SK-N-SH treated with all-trans-retinoic acid at 6 μM for 48 hours (cell line): ENCODE data around the gene ZNF491.

Source experiments
- ATAC-seq: fragments of 200-7000 bp; cut with Tn5 transposase; 3 replicates; pipeline ENCODE4 v1.9.1; 2020; ENCODE audit warnings: mild to moderate bottlenecking, moderate library complexity
- ARNTL ChIP-seq: fragments of 450-650 bp; formaldehyde crosslinking; IDR thresholded peaks from 2 replicates; pipeline ENCODE4 v1.5.0; 2020; ENCODE audit warnings: low read depth, mild to moderate bottlenecking, moderate library complexity, borderline replicate concordance
- BACH2 ChIP-seq: fragments of 250-450 bp; sonication (Bioruptor Pico); IDR thresholded peaks from 2 replicates; pipeline ENCODE4 v1.9.0; 2021; ENCODE audit warnings: mild to moderate bottlenecking, borderline replicate concordance
- CREB5 ChIP-seq: fragments of 250-450 bp; sonication (Bioruptor Pico); IDR thresholded peaks from 2 replicates; pipeline ENCODE4 v1.5.1; 2020; ENCODE audit warnings: low read depth, mild to moderate bottlenecking, moderate library complexity
- CSDC2 ChIP-seq: fragments of 250-450 bp; sonication (Bioruptor Pico); IDR thresholded peaks from 2 replicates; pipeline ENCODE4 v1.5.0; 2020; ENCODE audit warnings: mild to moderate bottlenecking, moderate library complexity
- CSRNP3 ChIP-seq: fragments of 250-450 bp; sonication (Bioruptor Pico); IDR thresholded peaks from 2 replicates; pipeline ENCODE4 v1.5.1; 2021; ENCODE audit warnings: mild to moderate bottlenecking, moderate library complexity
- ESRRG ChIP-seq: fragments of 250-450 bp; sonication (Bioruptor Pico); IDR thresholded peaks from 2 replicates; pipeline ENCODE4 v1.6.1; 2021; ENCODE audit warnings: mild to moderate bottlenecking
- GLIS3 ChIP-seq: fragments of 250-450 bp; sonication (Bioruptor Pico); IDR thresholded peaks from 2 replicates; pipeline ENCODE4 v1.5.0; 2020; ENCODE audit warnings: mild to moderate bottlenecking, moderate library complexity
- ISL1 ChIP-seq: fragments of 250-450 bp; sonication (Bioruptor Pico); IDR thresholded peaks from 2 replicates; pipeline ENCODE4 v2.1.2; 2022; ENCODE audit warnings: mild to moderate bottlenecking, moderate library complexity
- OSR1 ChIP-seq: fragments of 250-450 bp; sonication (Bioruptor Pico); IDR thresholded peaks from 2 replicates; pipeline ENCODE4 v1.8.0; 2022; ENCODE audit warnings: moderate library complexity, mild to moderate bottlenecking, inconsistent platforms
- POU6F1 ChIP-seq: fragments of 250-450 bp; sonication (Bioruptor Pico); IDR thresholded peaks from 2 replicates; pipeline ENCODE4 v1.8.0; 2021; ENCODE audit warnings: low read depth, mild to moderate bottlenecking, moderate library complexity, borderline replicate concordance
- PPARA ChIP-seq: fragments of 250-450 bp; sonication (Bioruptor Pico); IDR thresholded peaks from 2 replicates; pipeline ENCODE4 v1.5.0; 2020; ENCODE audit warnings: mild to moderate bottlenecking, borderline replicate concordance
- SNAI2 ChIP-seq: fragments of 250-450 bp; sonication (Bioruptor Pico); IDR thresholded peaks from 2 replicates; pipeline ENCODE4 v1.5.0; 2020; ENCODE audit warnings: mild to moderate bottlenecking, moderate library complexity
- TCF4 ChIP-seq: fragments of 250-450 bp; sonication (Bioruptor Pico); IDR thresholded peaks from 2 replicates; pipeline ENCODE4 v1.8.0; 2021; ENCODE audit warnings: mild to moderate bottlenecking, moderate library complexity, borderline replicate concordance
- TOX ChIP-seq: fragments of 250-450 bp; sonication (Bioruptor Pico); IDR thresholded peaks from 2 replicates; pipeline ENCODE4 v1.8.0; 2021; ENCODE audit warnings: mild to moderate bottlenecking, moderate library complexity, borderline replicate concordance
- ZC3H10 ChIP-seq: fragments of 250-450 bp; sonication (Bioruptor Pico); IDR thresholded peaks from 2 replicates; pipeline ENCODE4 v1.5.1; 2021; ENCODE audit warnings: mild to moderate bottlenecking, moderate library complexity
- ZFP3 ChIP-seq: fragments of 250-450 bp; sonication (Bioruptor Pico); IDR thresholded peaks from 2 replicates; pipeline ENCODE4 v1.5.0; 2020; ENCODE audit warnings: mild to moderate bottlenecking, moderate library complexity
- ZFP30 ChIP-seq: fragments of 450-650 bp; formaldehyde crosslinking; IDR thresholded peaks from 2 replicates; pipeline ENCODE4 v1.5.0; 2022; ENCODE audit warnings: mild to moderate bottlenecking, moderate library complexity
- ZNF565 ChIP-seq: fragments of 450-650 bp; formaldehyde crosslinking; conservative IDR thresholded peaks from 2 replicates; pipeline ENCODE4 v1.5.0; 2020; ENCODE audit warnings: low read depth, mild to moderate bottlenecking, moderate library complexity
- ZNF70 ChIP-seq: fragments of 450-650 bp; formaldehyde crosslinking; IDR thresholded peaks from 2 replicates; pipeline ENCODE4 v1.5.0; 2020; ENCODE audit warnings: mild to moderate bottlenecking, moderate library complexity
- TF ChIP-seq, protein P1 (sequence below): fragments of 250-450 bp; sonication (Bioruptor Pico); IDR thresholded peaks from 2 replicates; pipeline ENCODE4 v1.5.0; 2020; ENCODE audit warnings: mild to moderate bottlenecking, moderate library complexity
- TF ChIP-seq, protein P2 (sequence below): fragments of 250-450 bp; sonication (Bioruptor Pico); IDR thresholded peaks from 2 replicates; pipeline ENCODE4 v1.8.0; 2020; ENCODE audit warnings: mild to moderate bottlenecking, moderate library complexity, borderline replicate concordance

ZNF491 gene

GRCh38 chr19:11813703-11814028 is 15.3 kb downstream of the ZNF491 start:
- peak; percentile 72 for ATAC-seq
- TF ChIP-seq BACH2 (CRISPR knock-in tag) = no peak
- TF ChIP-seq POU6F1 (CRISPR knock-in tag) = no peak
- TF ChIP-seq CSRNP3 (CRISPR knock-in tag) = no peak
- TF ChIP-seq TOX (CRISPR knock-in tag) = no peak
- no peak for TF ChIP-seq ESRRG (CRISPR knock-in tag)
- no peak for TF ChIP-seq ISL1 (CRISPR knock-in tag)
- TF ChIP-seq ZFP3 (CRISPR knock-in tag) = no peak
- no peak for TF ChIP-seq TCF4 (CRISPR knock-in tag)
- no peak for TF ChIP-seq PPARA (CRISPR knock-in tag)
- no peak for TF ChIP-seq GLIS3 (CRISPR knock-in tag)
- no peak for TF ChIP-seq ZFP30 (CRISPR knock-in tag)
- TF ChIP-seq SNAI2 = no peak
- TF ChIP-seq, protein P1, sequence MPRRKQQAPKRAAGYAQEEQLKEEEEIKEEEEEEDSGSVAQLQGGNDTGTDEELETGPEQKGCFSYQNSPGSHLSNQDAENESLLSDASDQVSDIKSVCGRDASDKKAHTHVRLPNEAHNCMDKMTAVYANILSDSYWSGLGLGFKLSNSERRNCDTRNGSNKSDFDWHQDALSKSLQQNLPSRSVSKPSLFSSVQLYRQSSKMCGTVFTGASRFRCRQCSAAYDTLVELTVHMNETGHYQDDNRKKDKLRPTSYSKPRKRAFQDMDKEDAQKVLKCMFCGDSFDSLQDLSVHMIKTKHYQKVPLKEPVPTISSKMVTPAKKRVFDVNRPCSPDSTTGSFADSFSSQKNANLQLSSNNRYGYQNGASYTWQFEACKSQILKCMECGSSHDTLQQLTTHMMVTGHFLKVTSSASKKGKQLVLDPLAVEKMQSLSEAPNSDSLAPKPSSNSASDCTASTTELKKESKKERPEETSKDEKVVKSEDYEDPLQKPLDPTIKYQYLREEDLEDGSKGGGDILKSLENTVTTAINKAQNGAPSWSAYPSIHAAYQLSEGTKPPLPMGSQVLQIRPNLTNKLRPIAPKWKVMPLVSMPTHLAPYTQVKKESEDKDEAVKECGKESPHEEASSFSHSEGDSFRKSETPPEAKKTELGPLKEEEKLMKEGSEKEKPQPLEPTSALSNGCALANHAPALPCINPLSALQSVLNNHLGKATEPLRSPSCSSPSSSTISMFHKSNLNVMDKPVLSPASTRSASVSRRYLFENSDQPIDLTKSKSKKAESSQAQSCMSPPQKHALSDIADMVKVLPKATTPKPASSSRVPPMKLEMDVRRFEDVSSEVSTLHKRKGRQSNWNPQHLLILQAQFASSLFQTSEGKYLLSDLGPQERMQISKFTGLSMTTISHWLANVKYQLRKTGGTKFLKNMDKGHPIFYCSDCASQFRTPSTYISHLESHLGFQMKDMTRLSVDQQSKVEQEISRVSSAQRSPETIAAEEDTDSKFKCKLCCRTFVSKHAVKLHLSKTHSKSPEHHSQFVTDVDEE (CRISPR knock-in tag) = no peak
- no peak for TF ChIP-seq OSR1 (CRISPR knock-in tag)
- TF ChIP-seq, protein P2, sequence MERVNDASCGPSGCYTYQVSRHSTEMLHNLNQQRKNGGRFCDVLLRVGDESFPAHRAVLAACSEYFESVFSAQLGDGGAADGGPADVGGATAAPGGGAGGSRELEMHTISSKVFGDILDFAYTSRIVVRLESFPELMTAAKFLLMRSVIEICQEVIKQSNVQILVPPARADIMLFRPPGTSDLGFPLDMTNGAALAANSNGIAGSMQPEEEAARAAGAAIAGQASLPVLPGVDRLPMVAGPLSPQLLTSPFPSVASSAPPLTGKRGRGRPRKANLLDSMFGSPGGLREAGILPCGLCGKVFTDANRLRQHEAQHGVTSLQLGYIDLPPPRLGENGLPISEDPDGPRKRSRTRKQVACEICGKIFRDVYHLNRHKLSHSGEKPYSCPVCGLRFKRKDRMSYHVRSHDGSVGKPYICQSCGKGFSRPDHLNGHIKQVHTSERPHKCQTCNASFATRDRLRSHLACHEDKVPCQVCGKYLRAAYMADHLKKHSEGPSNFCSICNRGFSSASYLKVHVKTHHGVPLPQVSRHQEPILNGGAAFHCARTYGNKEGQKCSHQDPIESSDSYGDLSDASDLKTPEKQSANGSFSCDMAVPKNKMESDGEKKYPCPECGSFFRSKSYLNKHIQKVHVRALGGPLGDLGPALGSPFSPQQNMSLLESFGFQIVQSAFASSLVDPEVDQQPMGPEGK = no peak
- TF ChIP-seq ZC3H10 (CRISPR knock-in tag) = no peak
- no peak for TF ChIP-seq ZNF70 (CRISPR knock-in tag)
- TF ChIP-seq ZNF565 (CRISPR knock-in tag) = no peak

GRCh38 chr19:11814029-11814699 is 15.8 kb downstream of the ZNF491 start, which contains the start of gene ZNF440:
Gene ZNF440 (plus strand): TSS chr19:11814273. CDS start chr19:11814448, 175 bp downstream.
- TF ChIP-seq POU6F1 (CRISPR knock-in tag) = no peak
- TF ChIP-seq, protein P2 = no peak
- TF ChIP-seq ESRRG (CRISPR knock-in tag) = no peak
- no peak for TF ChIP-seq CSDC2
- TF ChIP-seq SNAI2 = no peak
- TF ChIP-seq ARNTL (CRISPR knock-in tag) = no peak
- no peak for TF ChIP-seq PPARA (CRISPR knock-in tag)
- TF ChIP-seq CREB5 = no peak
- no peak for TF ChIP-seq BACH2 (CRISPR knock-in tag)
- no peak for TF ChIP-seq CSRNP3 (CRISPR knock-in tag)
- no peak for TF ChIP-seq ZFP30 (CRISPR knock-in tag)
- peak; percentile 99 for ATAC-seq
